ENCODE results near the gene MID1. TPM values are rescaled to one million over a fixed set of nuclear protein-coding genes. Genes with fewer than 3 reads are reported as not detected.
A peak's percentile ranks its signal among the peaks of the same experiment; 100 is the strongest.

The MID1 gene
- polyA plus RNA-seq, 2 of the 4 experiments (the other 2 are of a cell fraction): 59.5 to 106 TPM

DNA sequence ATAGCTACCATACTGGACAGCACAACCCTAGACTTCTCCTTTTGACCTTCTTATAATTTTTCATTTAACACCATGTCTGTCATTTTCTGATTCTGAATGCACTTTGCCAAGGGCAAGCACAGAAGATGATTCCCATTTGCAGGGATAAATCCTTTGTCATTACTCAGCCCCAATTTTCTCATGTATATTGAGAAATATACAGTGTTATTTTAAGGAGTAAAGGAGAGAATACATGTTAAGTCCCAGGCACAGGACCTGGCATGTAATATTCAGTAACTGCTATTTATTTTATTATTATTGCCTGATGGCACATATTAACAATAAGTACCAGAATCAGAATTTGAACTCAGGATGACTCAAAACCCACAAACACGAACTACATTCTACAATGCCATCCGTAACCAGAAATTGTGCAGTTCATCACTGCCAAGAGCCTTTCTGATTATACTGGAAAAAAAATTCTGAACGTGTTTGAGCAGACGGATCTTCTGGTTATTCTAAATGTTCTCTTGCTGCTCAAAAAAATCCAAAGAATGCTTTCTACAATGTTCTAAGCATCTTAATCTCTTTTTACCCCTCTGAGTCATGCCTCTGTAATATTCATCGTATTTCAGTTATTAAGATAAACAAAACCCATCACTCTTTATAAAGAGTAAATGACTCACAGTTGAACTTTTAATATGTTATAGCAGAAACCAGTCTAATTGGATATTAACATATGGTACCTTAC, 170.0 kb downstream of the MID1 start:
- peak overlapping the region; percentile 41 to 70; a peak in 5 of 6 replicates for H3K27ac ChIP-seq
- peak; percentile 70 for FAIRE-seq
- peak; percentile 30 to 63; a peak in 2 of 6 replicates for ATAC-seq

DNA sequence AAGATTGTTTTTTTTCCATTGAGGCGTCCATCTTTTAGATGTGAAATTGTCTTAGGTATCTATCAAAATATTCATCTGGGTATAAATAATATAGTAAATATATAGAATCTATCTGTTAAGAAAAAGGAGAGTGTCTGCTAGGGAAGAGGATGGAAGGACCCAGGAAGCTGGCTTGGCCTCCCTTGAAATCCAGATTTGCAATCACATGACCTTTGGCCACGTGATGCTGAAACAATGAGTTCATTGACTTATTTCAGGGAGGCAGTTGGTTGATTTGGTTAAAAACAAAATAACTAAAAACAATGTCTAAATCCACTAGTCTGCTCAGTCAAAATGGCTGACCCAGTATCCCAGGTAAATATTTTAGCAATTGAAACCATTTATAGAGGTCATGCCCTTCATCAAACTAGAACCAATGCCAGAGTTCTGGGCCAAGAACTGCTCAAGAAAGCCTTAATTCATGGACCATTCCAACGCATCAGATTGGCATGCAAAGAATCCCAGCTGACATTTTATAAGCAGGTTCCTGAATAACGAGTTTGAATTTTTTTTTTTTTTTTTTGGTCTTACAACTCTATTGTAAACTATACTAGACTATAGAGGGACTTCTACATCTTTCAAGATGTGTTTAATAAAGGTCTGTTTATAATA, 172.7 kb downstream of the MID1 start:
- ChIA-PET CTCF (no interaction called here), POLR2A (interaction anchor here (0.6 kb wide), 1 partner anchor 53 kb away, joined by 5 read pairs; no protein-coding TSS in a partner anchor)
- Histone ChIP-seq H3K9me3 (no peaks in the 10 kb centered on the region), H3K4me3 (no peak overlapping the region), H3K27ac (peak overlapping the region in 1 of 2 experiments; percentile 57; a peak in 1 of 6 replicates), H3K4me2 (0 out of 3 replicates have a peak overlapping the region, but pooled peaks have one; percentile 8), H3K4me1 (peaks cover 40% of the 10 kb centered on the region)
- peak; percentile 98 for FAIRE-seq
- DNase-seq (ENCODE audit: low read depth in 1 of 2, low spot score in 1 of 2): peak in 1 of 2 experiments; percentile 17
- TF ChIP-seq, protein P1, sequence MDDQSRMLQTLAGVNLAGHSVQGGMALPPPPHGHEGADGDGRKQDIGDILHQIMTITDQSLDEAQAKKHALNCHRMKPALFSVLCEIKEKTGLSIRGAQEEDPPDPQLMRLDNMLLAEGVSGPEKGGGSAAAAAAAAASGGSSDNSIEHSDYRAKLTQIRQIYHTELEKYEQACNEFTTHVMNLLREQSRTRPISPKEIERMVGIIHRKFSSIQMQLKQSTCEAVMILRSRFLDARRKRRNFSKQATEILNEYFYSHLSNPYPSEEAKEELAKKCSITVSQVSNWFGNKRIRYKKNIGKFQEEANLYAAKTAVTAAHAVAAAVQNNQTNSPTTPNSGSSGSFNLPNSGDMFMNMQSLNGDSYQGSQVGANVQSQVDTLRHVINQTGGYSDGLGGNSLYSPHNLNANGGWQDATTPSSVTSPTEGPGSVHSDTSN (IDR thresholded peaks at IDR 0.05): no peak
- TF ChIP-seq ZSCAN20 (CRISPR knock-in tag; IDR thresholded peaks at IDR 0.05): no peak
- TF ChIP-seq, protein P2, sequence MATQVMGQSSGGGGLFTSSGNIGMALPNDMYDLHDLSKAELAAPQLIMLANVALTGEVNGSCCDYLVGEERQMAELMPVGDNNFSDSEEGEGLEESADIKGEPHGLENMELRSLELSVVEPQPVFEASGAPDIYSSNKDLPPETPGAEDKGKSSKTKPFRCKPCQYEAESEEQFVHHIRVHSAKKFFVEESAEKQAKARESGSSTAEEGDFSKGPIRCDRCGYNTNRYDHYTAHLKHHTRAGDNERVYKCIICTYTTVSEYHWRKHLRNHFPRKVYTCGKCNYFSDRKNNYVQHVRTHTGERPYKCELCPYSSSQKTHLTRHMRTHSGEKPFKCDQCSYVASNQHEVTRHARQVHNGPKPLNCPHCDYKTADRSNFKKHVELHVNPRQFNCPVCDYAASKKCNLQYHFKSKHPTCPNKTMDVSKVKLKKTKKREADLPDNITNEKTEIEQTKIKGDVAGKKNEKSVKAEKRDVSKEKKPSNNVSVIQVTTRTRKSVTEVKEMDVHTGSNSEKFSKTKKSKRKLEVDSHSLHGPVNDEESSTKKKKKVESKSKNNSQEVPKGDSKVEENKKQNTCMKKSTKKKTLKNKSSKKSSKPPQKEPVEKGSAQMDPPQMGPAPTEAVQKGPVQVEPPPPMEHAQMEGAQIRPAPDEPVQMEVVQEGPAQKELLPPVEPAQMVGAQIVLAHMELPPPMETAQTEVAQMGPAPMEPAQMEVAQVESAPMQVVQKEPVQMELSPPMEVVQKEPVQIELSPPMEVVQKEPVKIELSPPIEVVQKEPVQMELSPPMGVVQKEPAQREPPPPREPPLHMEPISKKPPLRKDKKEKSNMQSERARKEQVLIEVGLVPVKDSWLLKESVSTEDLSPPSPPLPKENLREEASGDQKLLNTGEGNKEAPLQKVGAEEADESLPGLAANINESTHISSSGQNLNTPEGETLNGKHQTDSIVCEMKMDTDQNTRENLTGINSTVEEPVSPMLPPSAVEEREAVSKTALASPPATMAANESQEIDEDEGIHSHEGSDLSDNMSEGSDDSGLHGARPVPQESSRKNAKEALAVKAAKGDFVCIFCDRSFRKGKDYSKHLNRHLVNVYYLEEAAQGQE (IDR thresholded peaks at IDR 0.05): no peak
- TF ChIP-seq CBX2 (IDR thresholded peaks at IDR 0.05; ENCODE audit: borderline replicate concordance, low read depth): no peak
- no peak for TF ChIP-seq FOSL2 (IDR thresholded peaks at IDR 0.05)
- TF ChIP-seq FOSL2 (CRISPR knock-in tag; IDR thresholded peaks at IDR 0.05): peak; percentile 14; the same call in 1 of the 2 replicates
- no peak for TF ChIP-seq POLR2A (IDR thresholded peaks at IDR 0.05; ENCODE audit: low read length)
- no peak for TF ChIP-seq ZC3H11A (IDR thresholded peaks at IDR 0.05)
- no peak for TF ChIP-seq JUNB (IDR thresholded peaks at IDR 0.05)
- TF ChIP-seq, protein P3, sequence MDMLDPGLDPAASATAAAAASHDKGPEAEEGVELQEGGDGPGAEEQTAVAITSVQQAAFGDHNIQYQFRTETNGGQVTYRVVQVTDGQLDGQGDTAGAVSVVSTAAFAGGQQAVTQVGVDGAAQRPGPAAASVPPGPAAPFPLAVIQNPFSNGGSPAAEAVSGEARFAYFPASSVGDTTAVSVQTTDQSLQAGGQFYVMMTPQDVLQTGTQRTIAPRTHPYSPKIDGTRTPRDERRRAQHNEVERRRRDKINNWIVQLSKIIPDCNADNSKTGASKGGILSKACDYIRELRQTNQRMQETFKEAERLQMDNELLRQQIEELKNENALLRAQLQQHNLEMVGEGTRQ (IDR thresholded peaks at IDR 0.05): peak; percentile 57
- no peak for TF ChIP-seq ESRRA (IDR thresholded peaks at IDR 0.05; ENCODE audit: borderline replicate concordance, low read length)
- TF ChIP-seq TFCP2L1 (CRISPR knock-in tag; IDR thresholded peaks at IDR 0.05): no peak
- TF ChIP-seq HOXA7 (CRISPR knock-in tag; IDR thresholded peaks at IDR 0.05): no peak
- ATAC-seq: no peak
- 54% methylated on average over 4 of the region's 4 CpGs for WGBS (ENCODE audit: missing lambda C conversion rate)

More for the DNA sequence above, 170.0 kb downstream of the MID1 start:
- ChIA-PET POLR2A (no interaction called here), CTCF (no interaction called here)
- WGBS (ENCODE audit: missing lambda C conversion rate): 12% methylated on average over 5 of the region's 5 CpGs
- TF ChIP-seq NR3C1 (IDR thresholded peaks at IDR 0.05): no peak
- TF ChIP-seq, protein P4, sequence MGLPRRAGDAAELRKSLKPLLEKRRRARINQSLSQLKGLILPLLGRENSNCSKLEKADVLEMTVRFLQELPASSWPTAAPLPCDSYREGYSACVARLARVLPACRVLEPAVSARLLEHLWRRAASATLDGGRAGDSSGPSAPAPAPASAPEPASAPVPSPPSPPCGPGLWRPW (IDR thresholded peaks at IDR 0.05): no peak
- no peak for TF ChIP-seq ZFP36 (IDR thresholded peaks at IDR 0.05; ENCODE audit: borderline replicate concordance, partially characterized antibody)
- TF ChIP-seq ZC3H11A (IDR thresholded peaks at IDR 0.05): no peak
- TF ChIP-seq HEYL (CRISPR knock-in tag; IDR thresholded peaks at IDR 0.05): no peak
- TF ChIP-seq, protein P2 (IDR thresholded peaks at IDR 0.05): no peak
- peak; percentile 28; the same call in 1 of the 2 replicates for TF ChIP-seq FOSL2 (IDR thresholded peaks at IDR 0.05)
- peak; percentile 54 for TF ChIP-seq FOSL2 (CRISPR knock-in tag; IDR thresholded peaks at IDR 0.05)
- TF ChIP-seq RARB (CRISPR knock-in tag; IDR thresholded peaks at IDR 0.05): no peak
- no peak for TF ChIP-seq KDM1A (IDR thresholded peaks at IDR 0.05; ENCODE audit: low read depth)
- no peak for TF ChIP-seq ZNF302 (CRISPR knock-in tag; IDR thresholded peaks at IDR 0.05)
- peak; percentile 59 for TF ChIP-seq JUNB (IDR thresholded peaks at IDR 0.05)
- TF ChIP-seq EP300 (IDR thresholded peaks at IDR 0.05): no peak
- no peak for TF ChIP-seq EHF (CRISPR knock-in tag; IDR thresholded peaks at IDR 0.05)
- TF ChIP-seq POLR2AphosphoS2 (conservative IDR thresholded peaks at IDR 0.05; ENCODE audit: low read length): no peak
- TF ChIP-seq TP53 (CRISPR knock-in tag; IDR thresholded peaks at IDR 0.05): no peak
- TF ChIP-seq SMC3 (IDR thresholded peaks at IDR 0.05): no peak
- no peak for TF ChIP-seq EHMT2 (IDR thresholded peaks at IDR 0.05; ENCODE audit: low read depth)
- no peak for TF ChIP-seq NPAS2 (CRISPR knock-in tag; IDR thresholded peaks at IDR 0.05; ENCODE audit: borderline replicate concordance)
- TF ChIP-seq GATA3 (IDR thresholded peaks at IDR 0.05; ENCODE audit: borderline replicate concordance): peak; percentile 59; the same call in 1 of the 2 replicates
- TF ChIP-seq HOXA7 (CRISPR knock-in tag; IDR thresholded peaks at IDR 0.05): no peak
- Histone ChIP-seq H3K4me2 (peak overlapping the region; percentile 49), H3K4me1 (peaks cover 40% of the 10 kb centered on the region), H3K4me3 (no peak overlapping the region), H3K9me3 (peaks cover 7% of the 10 kb centered on the region; the same call in 1 of the 3 replicates)
- DNase-seq (ENCODE audit: low read depth in 1 of 2, low spot score in 1 of 2): no peak
